Measurements from ENCODE around the gene COMMD6. TPM values are rescaled to one million over a fixed set of nuclear protein-coding genes. Genes with fewer than 3 reads are reported as not detected.

Gene COMMD6
- polyA plus RNA-seq, 3 donors: 180 to 401 (median 330) TPM

GRCh38 chr13:75555836-75556235, 18.2 kb upstream of the COMMD6 start:
- no peaks in the 10 kb centered on the region for H3K9me3 ChIP-seq (replicated peaks in 1 of 2; ENCODE audit: control insufficient read depth in 1 of 2, insufficient read depth in 1 of 2, low read length in 2 of 2)
- Mint-ChIP-seq H3K27me3 (ENCODE audit: low read depth in 3 of 3) (no peaks in the 10 kb centered on the region), H3K9me3 (peaks cover 0 to 5% (median 0%) of the 10 kb centered on the region in 7 donors), H3K36me3 (peaks cover 21 to 23% of the 10 kb centered on the region in 2 donors), H3K4me1 (peaks cover 34% of the 10 kb centered on the region), H3K4me3 (no peak overlapping the region), H3K27ac (no peak overlapping the region)
- no peak overlapping the region for H3K4me2 ChIP-seq (replicated peaks; ENCODE audit: extremely low read depth, low read length, poor library complexity, severe bottlenecking)
- H2AFZ ChIP-seq (ENCODE audit: insufficient read depth, low read depth, low read length, poor library complexity, severe bottlenecking): no peak overlapping the region
- no peak overlapping the region for H3K4me3 ChIP-seq (replicated peaks in 1 of 3; ENCODE audit: low read depth in 2 of 3, low read length in 3 of 3)
- DNase-seq: no peak
- peaks cover 37% of the 10 kb centered on the region for H3K79me2 ChIP-seq (ENCODE audit: insufficient read depth, low read length)
- peaks cover 9 to 15% of the 10 kb centered on the region in 2 donors for H3K36me3 ChIP-seq (replicated peaks in 1 of 2; ENCODE audit: control insufficient read depth in 1 of 2, insufficient read depth in 2 of 2, low read length in 2 of 2)
- WGBS (ENCODE audit: insufficient coverage): no CpG with 5 or more reads among the region's 1 CpG
- no peak for TF ChIP-seq CTCF (IDR thresholded peaks at IDR 0.05)
- no peak overlapping the region for H3K9ac ChIP-seq (ENCODE audit: insufficient read depth, low read length, poor library complexity, severe bottlenecking)
- peaks cover 6% of the 10 kb centered on the region for H4K20me1 ChIP-seq (ENCODE audit: insufficient read depth, low read length)
- H3K27ac ChIP-seq (ENCODE audit: low read depth in 1 of 2, low read length in 2 of 2): no peak overlapping the region
- H3K4me1 ChIP-seq (ENCODE audit: control insufficient read depth in 1 of 2, insufficient read depth in 2 of 2, low read length in 2 of 2): peaks cover 9 to 20% of the 10 kb centered on the region in 2 donors
- intact Hi-C loops (cut with micrococcal nuclease): no loop called here
- H3K27me3 ChIP-seq (ENCODE audit: control insufficient read depth in 2 of 2, insufficient read depth in 2 of 2, low read length in 2 of 2): no peaks in the 10 kb centered on the region

GRCh38 chr13:75554981-75555380, 17.3 kb upstream of the COMMD6 start:
- peaks cover 0 to 5% (median 0%) of the 10 kb centered on the region in 7 donors for H3K9me3 Mint-ChIP-seq

More at GRCh38 chr13:75554981-75555380, 17.3 kb upstream of the COMMD6 start:
- Histone ChIP-seq H2AFZ (ENCODE audit: insufficient read depth, low read depth, low read length, poor library complexity, severe bottlenecking) (no peak overlapping the region), H3K36me3 (replicated peaks in 1 of 2; ENCODE audit: control insufficient read depth in 1 of 2, insufficient read depth in 2 of 2, low read length in 2 of 2) (peaks cover 8 to 9% of the 10 kb centered on the region in 2 donors), H3K9me3 (replicated peaks in 1 of 2; ENCODE audit: control insufficient read depth in 1 of 2, insufficient read depth in 1 of 2, low read length in 2 of 2) (no peaks in the 10 kb centered on the region), H3K27me3 (ENCODE audit: control insufficient read depth in 2 of 2, insufficient read depth in 2 of 2, low read length in 2 of 2) (no peaks in the 10 kb centered on the region), H3K4me1 (ENCODE audit: control insufficient read depth in 1 of 2, insufficient read depth in 2 of 2, low read length in 2 of 2) (peaks cover 17 to 29% of the 10 kb centered on the region in 2 donors), H3K9ac (ENCODE audit: insufficient read depth, low read length, poor library complexity, severe bottlenecking) (no peak overlapping the region), H4K20me1 (ENCODE audit: insufficient read depth, low read length) (peaks cover 6% of the 10 kb centered on the region), H3K4me3 (replicated peaks in 1 of 3; ENCODE audit: low read depth in 2 of 3, low read length in 3 of 3) (no peak overlapping the region), H3K27ac (ENCODE audit: low read depth in 1 of 2, low read length in 2 of 2) (no peak overlapping the region), H3K79me2 (ENCODE audit: insufficient read depth, low read length) (peaks cover 46% of the 10 kb centered on the region), H3K4me2 (replicated peaks; ENCODE audit: extremely low read depth, low read length, poor library complexity, severe bottlenecking) (no peak overlapping the region)
- Mint-ChIP-seq H3K27ac (peak overlapping the region in 1 of 7 donors; percentile 4), H3K4me1 (peaks cover 42% of the 10 kb centered on the region), H3K4me3 (no peak overlapping the region), H3K27me3 (ENCODE audit: low read depth in 3 of 3) (no peaks in the 10 kb centered on the region), H3K36me3 (peaks cover 20 to 22% of the 10 kb centered on the region in 2 donors)
- intact Hi-C loops (cut with micrococcal nuclease): no loop called here
- TF ChIP-seq CTCF (IDR thresholded peaks at IDR 0.05): no peak
- 90% methylated on average over 2 of the region's 3 CpGs for WGBS (ENCODE audit: insufficient coverage)
- no peak for DNase-seq

Measured in CD14-positive monocyte (primary cell).